ENCODE measurements around the gene PDE10A.
A peak's percentile ranks its signal among the peaks of the same experiment; 100 is the strongest.

Gene PDE10A

GRCh38 chr6:165321150-165321549 lies 341.9 kb downstream of the PDE10A start:
- DNase-seq (ENCODE audit: low read depth), result no peak
- no peak overlapping the region for H3K4me3 ChIP-seq (ENCODE audit: low read depth, low read length)
- TF ChIP-seq MYC (IDR thresholded peaks at IDR 0.05; ENCODE audit: low read depth, low read length) (no peak), MAX (IDR thresholded peaks at IDR 0.05; ENCODE audit: low read depth, low read length) (no peak), CTCF (IDR thresholded peaks at IDR 0.05; ENCODE audit: low read depth, low read length) (no peak), POLR2A (IDR thresholded peaks at IDR 0.05; ENCODE audit: extremely low read depth, insufficient read length) (no peak)

GRCh38 chr6:165317723-165318122 lies 345.3 kb downstream of the PDE10A start:
- DNase-seq (ENCODE audit: low read depth), result no peak
- TF ChIP-seq MAX (IDR thresholded peaks at IDR 0.05; ENCODE audit: low read depth, low read length) (no peak), POLR2A (IDR thresholded peaks at IDR 0.05; ENCODE audit: extremely low read depth, insufficient read length) (no peak)
- H3K4me3 ChIP-seq (ENCODE audit: low read depth, low read length), result no peak overlapping the region

GRCh38 chr6:165308926-165309731 lies 353.9 kb downstream of the PDE10A start, which contains the start of gene C6orf118:
Gene C6orf118, minus strand, starts transcription at chr6:165309605. Its CDS starts 19 bp downstream, at chr6:165309586.
- H3K4me3 ChIP-seq (ENCODE audit: low read depth, low read length), result no peak within 1 kb of the TSS
- peak; percentile 40 for DNase-seq (ENCODE audit: low read depth)
- TF ChIP-seq CTCF (IDR thresholded peaks at IDR 0.05; ENCODE audit: low read depth, low read length) (no peak), MAX (IDR thresholded peaks at IDR 0.05; ENCODE audit: low read depth, low read length) (no peak), MYC (IDR thresholded peaks at IDR 0.05; ENCODE audit: low read depth, low read length) (no peak), POLR2A (IDR thresholded peaks at IDR 0.05; ENCODE audit: extremely low read depth, insufficient read length) (no peak)

- TF ChIP-seq CTCF (IDR thresholded peaks at IDR 0.05; ENCODE audit: low read depth, low read length), result no peak
- no peak for TF ChIP-seq MAX (IDR thresholded peaks at IDR 0.05; ENCODE audit: low read depth, low read length)
- TF ChIP-seq POLR2A (IDR thresholded peaks at IDR 0.05; ENCODE audit: extremely low read depth, insufficient read length), result no peak
- TF ChIP-seq MYC (IDR thresholded peaks at IDR 0.05; ENCODE audit: low read depth, low read length), result no peak
- H3K4me3 ChIP-seq (ENCODE audit: low read depth, low read length), result no peak overlapping the region
- DNase-seq (ENCODE audit: low read depth), result no peak
Observed at GRCh38 chr6:165306955-165307354, 356.1 kb downstream of the PDE10A start.

- no peak for DNase-seq (ENCODE audit: low read depth)
- H3K4me3 ChIP-seq (ENCODE audit: low read depth, low read length), result no peak overlapping the region
- TF ChIP-seq MAX (IDR thresholded peaks at IDR 0.05; ENCODE audit: low read depth, low read length) (no peak), POLR2A (IDR thresholded peaks at IDR 0.05; ENCODE audit: extremely low read depth, insufficient read length) (no peak), MYC (IDR thresholded peaks at IDR 0.05; ENCODE audit: low read depth, low read length) (no peak)
Observed at GRCh38 chr6:165301372-165302246, 361.4 kb downstream of the PDE10A start.

GRCh38 chr6:165300422-165300936 lies 362.6 kb downstream of the PDE10A start:
- TF ChIP-seq MYC (IDR thresholded peaks at IDR 0.05; ENCODE audit: low read depth, low read length) (no peak), MAX (IDR thresholded peaks at IDR 0.05; ENCODE audit: low read depth, low read length) (no peak), CTCF (IDR thresholded peaks at IDR 0.05; ENCODE audit: low read depth, low read length) (no peak), POLR2A (IDR thresholded peaks at IDR 0.05; ENCODE audit: extremely low read depth, insufficient read length) (no peak)
- H3K4me3 ChIP-seq (ENCODE audit: low read depth, low read length), result no peak overlapping the region
- DNase-seq (ENCODE audit: low read depth), result no peak

All from NB4 (cell line).